GM12865 (cell line): ENCODE results near the gene NPTXR.

Experiments
- DNase-seq: peaks from one replicate; pipeline ENCODE4 v3.0.0; 2010; ENCODE audit warnings: low read depth
- H3K4me3 ChIP-seq: 2 replicates; pipeline ENCODE4 v1.5.1; 2011; ENCODE audit warnings: mild to moderate bottlenecking, low read depth, low read length, control low read depth
- CTCF ChIP-seq: IDR thresholded peaks from 2 replicates; pipeline ENCODE4 v1.5.1; 2011; ENCODE audit warnings: low read length, control low read depth, low read depth, inconsistent platforms; ENCODE audit not compliant: insufficient read depth; ENCODE audit errors: missing control alignments

Gene NPTXR

GRCh38 chr22:38844315-38845003, 631 bp upstream of the NPTXR start:
- no peak overlapping the region for H3K4me3 ChIP-seq
- no peak for TF ChIP-seq CTCF
- no peak for DNase-seq

GRCh38 chr22:38843201-38843656, 599 bp downstream of the NPTXR start:
- peak; percentile 69 for DNase-seq
- no peak overlapping the region for H3K4me3 ChIP-seq
- TF ChIP-seq CTCF = peak; percentile 29

GRCh38 chr22:38842512-38843200, 1.2 kb downstream of the NPTXR start:
- no peak for DNase-seq
- H3K4me3 ChIP-seq = no peak overlapping the region
- no peak for TF ChIP-seq CTCF

GRCh38 chr22:38841635-38842034, 2.2 kb downstream of the NPTXR start:
- DNase-seq = no peak
- H3K4me3 ChIP-seq = no peak overlapping the region
- TF ChIP-seq CTCF = no peak

- TF ChIP-seq CTCF = no peak
Observed at GRCh38 chr22:38841211-38841610, 2.6 kb downstream of the NPTXR start.

GRCh38 chr22:38840129-38840528, 3.7 kb downstream of the NPTXR start:
- no peak for DNase-seq
- no peak for TF ChIP-seq CTCF
- H3K4me3 ChIP-seq = no peak overlapping the region

More at GRCh38 chr22:38841211-38841610, 2.6 kb downstream of the NPTXR start:
- DNase-seq = no peak
- no peak overlapping the region for H3K4me3 ChIP-seq
